DND-41 (cell line): Measurements from ENCODE around the gene PSPH.
"Not testable (repeated sequence)": the region's sequence is repeated elsewhere in the genome, so short reads cannot be mapped to it uniquely, and the experiment has no call there.

Experiments
- ATAC-seq: fragments of 200-7000 bp; cut with Tn5 transposase; 3 replicates; pipeline ENCODE4 v1.9.1; 2021; ENCODE audit warnings: low read depth; ENCODE audit not compliant: insufficient read depth
- DNase-seq: peaks from one replicate; pipeline ENCODE4 v3.0.0-alpha.2; 2020
- H2AFZ ChIP-seq: 2 replicates; pipeline ENCODE4 v1.6.0; 2012; ENCODE audit warnings: low read depth, low read length
- H3K27ac ChIP-seq: 2 replicates; pipeline ENCODE4 v1.5.1; 2012; ENCODE audit warnings: low read length, inconsistent platforms
- H3K27me3 ChIP-seq: fragments of 200-600 bp; sonication (generic); 2 replicates; pipeline ENCODE4 v1.6.0; 2012; ENCODE audit warnings: low read length, mild to moderate bottlenecking, inconsistent platforms; ENCODE audit not compliant: insufficient read depth, poor library complexity
- H3K36me3 ChIP-seq: 2 replicates; pipeline ENCODE4 v1.5.1; 2012; ENCODE audit warnings: low read length, inconsistent platforms; ENCODE audit not compliant: insufficient read depth
- H3K4me1 ChIP-seq: 2 replicates; pipeline ENCODE4 v1.5.1; 2012; ENCODE audit warnings: mild to moderate bottlenecking, low read length; ENCODE audit not compliant: insufficient read depth
- H3K4me2 ChIP-seq: 2 replicates; pipeline ENCODE4 v1.6.0; 2012; ENCODE audit warnings: mild to moderate bottlenecking, moderate library complexity, low read length, inconsistent platforms; ENCODE audit not compliant: insufficient read depth
- H3K4me3 ChIP-seq, 2 experiments: fragments of 200-600 bp in 1 of 2; shearing (Covaris generic) in 1 of 2; 2 replicates each; pipeline ENCODE4 v1.5.1; 2012 to 2016; ENCODE audit warnings: inconsistent platforms in 2 of 2, low read length in 2 of 2, mild to moderate bottlenecking in 2 of 2, low read depth in 1 of 2, moderate library complexity in 1 of 2
- H3K79me2 ChIP-seq: 2 replicates; pipeline ENCODE4 v1.6.0; 2012; ENCODE audit warnings: low read length, inconsistent platforms; ENCODE audit not compliant: insufficient read depth
- H3K9ac ChIP-seq: 2 replicates; pipeline ENCODE4 v1.6.0; 2012; ENCODE audit warnings: low read depth, mild to moderate bottlenecking, inconsistent platforms, low read length, moderate library complexity
- H3K9me3 ChIP-seq: 2 replicates; pipeline ENCODE4 v1.5.1; 2012; ENCODE audit warnings: low read length, moderate library complexity, mild to moderate bottlenecking, inconsistent platforms; ENCODE audit not compliant: insufficient read depth, severe bottlenecking
- H4K20me1 ChIP-seq: 2 replicates; pipeline ENCODE4 v1.6.0; 2012; ENCODE audit warnings: low read length; ENCODE audit not compliant: insufficient read depth
- CTCF ChIP-seq: IDR thresholded peaks from 2 replicates; pipeline ENCODE4 v1.5.1; 2012; ENCODE audit warnings: borderline replicate concordance, low read length, moderate library complexity, mild to moderate bottlenecking; ENCODE audit not compliant: poor library complexity, severe bottlenecking; ENCODE audit errors: extremely low read depth
- EZH2 ChIP-seq: IDR thresholded peaks from 3 replicates; pipeline ENCODE4 v1.6.1; 2012; ENCODE audit warnings: borderline replicate concordance, low read depth, mild to moderate bottlenecking, moderate library complexity, low read length, inconsistent platforms; ENCODE audit not compliant: severe bottlenecking

The PSPH gene

DNA sequence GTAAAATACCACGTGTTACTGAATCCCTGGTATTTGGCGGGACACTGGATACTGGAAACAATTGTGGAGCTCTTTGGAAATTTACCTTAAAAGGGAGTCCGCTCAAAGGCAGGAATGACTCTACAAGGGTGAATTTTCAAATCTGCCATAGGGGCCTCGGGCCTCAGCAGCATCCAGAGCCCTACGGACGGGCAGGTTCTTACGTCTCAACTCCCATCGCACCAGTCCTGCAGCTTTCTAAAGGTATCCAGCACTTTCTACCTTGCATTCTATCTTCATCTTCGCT lies 248 bp downstream of the PSPH start:
- no peak for TF ChIP-seq EZH2
- no peak for TF ChIP-seq CTCF
- no peaks in the 10 kb centered on the region for H3K27me3 ChIP-seq
- DNase-seq (no peak), ATAC-seq (no peak)
- peaks cover 5% of the 10 kb centered on the region for H4K20me1 ChIP-seq
- peaks cover 41% of the 10 kb centered on the region for H3K36me3 ChIP-seq
- H3K79me2 ChIP-seq: peaks cover 82% of the 10 kb centered on the region
- H3K4me2 ChIP-seq: peak overlapping the region; percentile 68
- H3K4me1 ChIP-seq: peaks cover 49% of the 10 kb centered on the region
- H3K9me3 ChIP-seq: no peaks in the 10 kb centered on the region
- peak overlapping the region; percentile 92 for H3K9ac ChIP-seq
- H3K27ac ChIP-seq: peak overlapping the region; percentile 96
- peak overlapping the region; percentile 83 for H2AFZ ChIP-seq
- H3K4me3 ChIP-seq: peak overlapping the region; percentile 96 to 97

GRCh38 chr7:56048763-56049162 lies 2.5 kb downstream of the PSPH start:
- not testable (repeated sequence) for ATAC-seq, H3K4me2 ChIP-seq, H4K20me1 ChIP-seq, H3K9me3 ChIP-seq, DNase-seq, H3K9ac ChIP-seq, H3K4me3 ChIP-seq, H2AFZ ChIP-seq, H3K27ac ChIP-seq, H3K27me3 ChIP-seq
- Histone ChIP-seq H3K36me3 (peaks cover 19% of the 10 kb centered on the region), H3K79me2 (peaks cover 69% of the 10 kb centered on the region), H3K4me1 (peaks cover 29% of the 10 kb centered on the region)

DNA sequence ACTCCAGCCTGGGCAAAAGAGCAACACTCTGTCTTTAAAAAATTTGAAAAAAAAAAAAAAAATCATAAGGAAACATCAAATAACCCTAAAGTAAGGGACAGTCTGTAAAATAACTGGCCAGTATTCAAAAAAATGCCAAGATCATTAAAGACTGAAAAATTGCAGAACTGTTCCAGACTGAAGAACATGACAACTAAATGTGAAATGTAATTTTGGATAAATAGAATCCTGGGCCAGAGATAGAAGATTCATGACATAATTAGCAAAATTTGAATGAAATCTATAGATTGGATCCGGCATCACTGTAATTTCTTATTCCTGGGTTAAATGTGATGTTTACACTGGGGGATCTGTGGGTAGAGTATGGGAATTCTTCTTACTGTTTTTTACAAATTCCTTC lies 3.0 kb downstream of the PSPH start:
- Histone ChIP-seq H3K79me2 (peaks cover 66% of the 10 kb centered on the region), H3K4me2 (no peak overlapping the region), H3K27ac (no peak overlapping the region), H3K9me3 (no peaks in the 10 kb centered on the region), H3K27me3 (no peaks in the 10 kb centered on the region), H3K36me3 (peaks cover 14% of the 10 kb centered on the region), H2AFZ (no peak overlapping the region), H3K9ac (no peak overlapping the region), H4K20me1 (peaks cover 5% of the 10 kb centered on the region), H3K4me3 (no peak overlapping the region), H3K4me1 (peaks cover 23% of the 10 kb centered on the region)
- TF ChIP-seq EZH2 (no peak), CTCF (no peak)
- DNase-seq: no peak
- ATAC-seq: no peak

GRCh38 chr7:56047446-56048116 lies 3.7 kb downstream of the PSPH start:
- DNase-seq: not testable (repeated sequence)

More at GRCh38 chr7:56047446-56048116, 3.7 kb downstream of the PSPH start:
- not testable (repeated sequence) for H3K4me3 ChIP-seq, H3K27ac ChIP-seq, H3K4me2 ChIP-seq, ATAC-seq, H4K20me1 ChIP-seq, H3K9me3 ChIP-seq, H3K27me3 ChIP-seq, H2AFZ ChIP-seq, H3K9ac ChIP-seq
- Histone ChIP-seq H3K36me3 (peaks cover 13% of the 10 kb centered on the region), H3K79me2 (peaks cover 61% of the 10 kb centered on the region), H3K4me1 (peaks cover 17% of the 10 kb centered on the region)
